Rectal smooth muscle tissue (tissue), 1 donor: ENCODE measurements around the gene REEP6.
"Not testable (repeated sequence)": the region's sequence is repeated elsewhere in the genome, so short reads cannot be mapped to it uniquely, and the experiment has no call there.

ENCODE experiments used
- H3K27ac ChIP-seq: one replicate; pipeline ENCODE4 v1.7.0; 2013; ENCODE audit warnings: low read depth, low read length, inconsistent platforms
- H3K27me3 ChIP-seq: one replicate; pipeline ENCODE4 v1.7.0; 2013; ENCODE audit warnings: low read length; ENCODE audit not compliant: control insufficient read depth, insufficient read depth
- H3K36me3 ChIP-seq: one replicate; pipeline ENCODE4 v1.7.0; 2013; ENCODE audit warnings: low read length; ENCODE audit not compliant: control insufficient read depth, insufficient read depth
- H3K4me1 ChIP-seq: one replicate; pipeline ENCODE4 v1.7.0; 2013; ENCODE audit warnings: low read length; ENCODE audit not compliant: control insufficient read depth, insufficient read depth
- H3K4me3 ChIP-seq: one replicate; pipeline ENCODE4 v1.7.0; 2013; ENCODE audit warnings: low read length
- H3K9ac ChIP-seq: one replicate; pipeline ENCODE4 v1.7.0; 2013; ENCODE audit warnings: low read length

REEP6 gene

DNA sequence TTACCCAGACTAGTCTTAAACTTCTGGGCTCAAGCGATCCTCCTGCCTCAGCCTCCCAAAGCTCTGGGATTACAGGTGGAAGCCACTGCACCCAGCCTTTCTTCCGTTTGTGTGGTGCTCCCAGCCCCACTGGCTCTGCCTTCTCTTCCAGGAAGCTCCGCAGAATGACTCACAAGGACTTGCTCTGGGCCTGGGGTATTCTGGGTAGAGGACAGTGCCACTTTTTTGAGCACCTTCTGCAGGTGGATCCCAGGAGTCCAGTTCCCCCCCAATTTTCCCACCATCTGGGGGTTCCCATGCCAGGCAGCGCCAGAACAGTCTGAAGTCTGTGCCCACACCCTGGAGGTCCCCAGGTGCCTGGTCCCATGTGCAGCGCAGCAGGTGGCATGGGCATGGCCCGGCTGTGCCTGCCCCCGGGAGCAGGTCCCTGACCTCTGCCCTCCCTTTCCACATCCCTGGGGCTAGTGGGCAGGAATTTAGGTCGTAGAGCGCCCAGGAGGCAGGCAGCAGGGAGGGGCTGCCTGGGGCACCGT, 1.6 kb downstream of the REEP6 start:
- Histone ChIP-seq H3K9ac (no peak overlapping the region), H3K4me1 (no peaks in the 10 kb centered on the region), H3K4me3 (no peak overlapping the region), H3K27me3 (peaks cover 9% of the 10 kb centered on the region), H3K36me3 (no peaks in the 10 kb centered on the region), H3K27ac (no peak overlapping the region)

DNA sequence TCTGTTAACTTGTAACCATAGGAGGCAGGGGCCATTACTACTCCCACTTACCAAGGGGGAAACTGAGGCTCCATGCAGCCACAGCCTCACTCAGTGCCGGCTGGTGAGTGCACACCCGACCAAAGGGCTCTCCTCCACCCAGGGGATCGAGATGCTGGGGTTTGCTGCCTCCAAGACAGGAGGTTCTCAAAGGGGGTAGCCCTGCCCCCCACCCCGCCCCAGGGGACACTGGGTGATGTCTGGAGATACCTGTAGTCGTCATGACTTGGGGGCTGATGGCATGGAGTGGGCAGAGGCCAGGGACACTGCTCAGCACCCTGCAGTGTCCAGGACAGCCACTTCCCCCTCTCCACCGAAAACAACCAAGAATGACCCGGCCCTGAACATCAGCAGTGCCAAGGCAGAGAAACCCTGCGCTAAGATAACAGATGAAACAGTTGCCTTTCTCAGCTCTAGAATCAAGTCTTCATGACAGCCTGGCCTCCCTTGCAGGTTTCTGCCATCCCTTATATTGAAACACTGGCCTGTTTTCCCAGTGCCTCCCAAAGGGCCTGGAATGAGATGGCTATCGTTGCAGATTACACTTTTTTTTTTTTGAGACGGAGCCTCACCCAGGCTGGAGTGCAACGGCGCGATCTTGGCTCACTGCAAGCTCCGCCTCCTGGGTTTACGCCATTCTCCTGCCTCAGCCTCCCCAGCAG, 3.3 kb downstream of the REEP6 start:
- H3K4me3 ChIP-seq: no peak overlapping the region
- peaks cover 9% of the 10 kb centered on the region for H3K27me3 ChIP-seq
- H3K36me3 ChIP-seq: no peaks in the 10 kb centered on the region
- no peak overlapping the region for H3K27ac ChIP-seq
- H3K4me1 ChIP-seq: no peaks in the 10 kb centered on the region
- H3K9ac ChIP-seq: no peak overlapping the region

DNA sequence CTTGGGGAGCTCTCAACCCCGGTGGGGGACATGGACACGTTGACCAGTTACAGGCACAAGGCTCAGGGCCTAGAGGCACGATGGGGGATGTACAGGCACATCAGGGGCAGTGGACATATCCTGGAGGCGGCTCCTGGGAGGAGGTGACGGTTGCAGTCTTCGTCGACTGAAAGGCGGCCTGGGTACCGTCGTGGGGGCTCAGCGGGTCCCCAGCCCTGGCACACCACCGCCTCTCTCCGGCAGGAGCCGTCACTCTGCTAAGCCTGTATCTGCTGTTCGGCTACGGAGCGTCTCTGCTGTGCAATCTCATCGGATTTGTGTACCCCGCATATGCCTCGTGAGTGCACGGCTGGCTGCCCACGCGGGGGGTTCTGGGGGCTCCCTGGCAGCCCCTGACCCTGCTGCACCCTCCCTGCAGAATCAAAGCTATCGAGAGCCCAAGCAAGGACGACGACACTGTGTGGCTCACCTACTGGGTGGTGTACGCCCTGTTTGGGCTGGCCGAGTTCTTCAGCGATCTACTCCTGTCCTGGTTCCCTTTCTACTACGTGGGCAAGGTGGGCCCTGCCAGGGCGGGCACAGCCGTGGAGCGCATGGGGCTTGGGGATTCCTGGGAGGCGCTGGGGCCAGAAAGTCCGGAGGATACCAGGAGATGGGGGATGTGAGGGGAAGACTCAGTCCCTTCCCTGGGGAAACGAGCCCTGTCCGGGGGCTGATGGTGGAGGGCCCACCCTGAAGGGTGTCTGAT, 4.2 kb downstream of the REEP6 start:
- no peaks in the 10 kb centered on the region for H3K36me3 ChIP-seq
- no peak overlapping the region for H3K9ac ChIP-seq
- H3K27me3 ChIP-seq: peaks cover 9% of the 10 kb centered on the region
- H3K4me3 ChIP-seq: no peak overlapping the region
- H3K4me1 ChIP-seq: no peaks in the 10 kb centered on the region
- no peak overlapping the region for H3K27ac ChIP-seq

DNA sequence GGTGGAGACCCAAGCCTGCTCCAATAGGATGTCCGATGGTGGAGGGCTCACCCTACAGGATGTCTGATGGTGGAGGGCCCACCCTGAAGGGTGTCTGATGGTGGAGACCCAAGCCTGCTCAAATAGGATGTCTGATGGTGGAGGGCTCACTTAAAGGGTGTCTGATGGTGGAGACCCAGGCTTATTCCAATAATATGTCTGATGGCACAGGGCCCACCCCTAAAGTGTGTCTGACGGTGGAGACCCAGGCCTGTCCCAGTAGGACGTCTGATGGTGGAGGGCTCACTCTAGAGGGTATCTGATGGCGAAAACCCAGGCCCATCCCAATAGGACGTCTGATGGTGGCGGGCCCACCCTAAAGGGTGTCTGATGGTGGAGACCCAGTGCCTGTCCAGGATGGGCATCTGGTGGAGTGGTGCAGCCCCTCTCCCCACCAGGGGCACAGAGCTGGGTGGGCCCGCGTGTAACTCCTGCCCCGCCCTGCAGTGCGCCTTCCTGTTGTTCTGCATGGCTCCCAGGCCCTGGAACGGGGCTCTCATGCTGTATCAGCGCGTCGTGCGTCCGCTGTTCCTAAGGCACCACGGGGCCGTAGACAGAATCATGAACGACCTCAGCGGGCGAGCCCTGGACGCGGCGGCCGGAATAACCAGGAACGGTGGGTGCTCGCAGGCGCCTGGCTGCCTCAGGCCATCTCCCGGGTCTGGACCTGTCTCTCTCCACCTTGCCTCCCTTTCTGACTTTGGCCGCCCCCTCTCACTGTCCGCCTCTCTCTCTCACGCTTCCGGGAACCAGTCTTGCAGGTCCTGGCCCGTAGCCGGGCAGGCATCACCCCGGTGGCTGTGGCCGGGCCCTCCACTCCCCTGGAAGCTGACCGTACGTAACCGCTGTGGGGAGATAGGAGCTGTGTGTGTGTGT, 5.1 kb downstream of the REEP6 start:
- Histone ChIP-seq H3K4me3 (no peak overlapping the region), H3K4me1 (no peaks in the 10 kb centered on the region), H3K9ac (no peak overlapping the region), H3K27ac (no peak overlapping the region), H3K36me3 (no peaks in the 10 kb centered on the region), H3K27me3 (peaks cover 9% of the 10 kb centered on the region)

DNA sequence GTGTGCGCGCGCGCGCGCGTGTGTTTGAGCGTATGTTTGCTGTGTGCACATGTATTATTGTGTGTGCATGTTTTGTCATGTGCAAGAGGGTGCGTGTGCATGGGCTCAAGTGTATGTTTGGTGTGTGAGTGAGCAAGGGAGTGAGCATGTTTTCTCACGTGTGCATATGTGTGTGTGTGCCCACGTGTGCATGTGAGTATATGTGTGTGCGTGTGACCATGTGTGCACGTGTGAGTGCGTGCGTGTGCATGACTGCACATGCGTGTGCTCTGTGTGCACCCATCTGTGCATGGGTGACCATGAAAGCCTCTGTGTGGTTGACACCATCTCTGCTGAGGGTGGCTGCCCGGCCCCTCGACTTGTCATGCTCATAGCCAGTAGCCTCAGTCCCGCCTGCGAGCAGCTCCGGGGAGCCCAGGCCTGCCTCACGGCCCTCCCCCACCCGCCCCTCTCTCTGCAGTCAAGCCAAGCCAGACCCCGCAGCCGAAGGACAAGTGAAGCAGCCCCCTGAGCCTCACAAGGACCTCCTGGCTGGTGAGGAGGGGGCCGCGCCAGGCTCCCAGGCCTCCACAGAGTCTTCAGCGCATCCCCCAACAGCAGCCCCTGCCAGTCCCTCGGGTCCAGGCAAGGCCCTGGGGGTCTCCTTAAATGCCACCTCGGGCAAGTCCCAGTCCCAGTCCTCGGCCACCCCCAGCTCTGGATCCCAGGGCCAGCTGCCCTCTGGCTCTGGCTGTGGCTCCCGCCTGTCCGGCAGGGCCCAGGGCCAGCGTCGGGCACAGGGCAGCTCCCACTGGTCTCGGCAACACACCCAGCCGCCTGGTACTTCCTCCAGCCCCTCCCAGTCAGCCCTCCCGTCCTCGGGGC, 6.0 kb downstream of the REEP6 start:
- no peaks in the 10 kb centered on the region for H3K4me1 ChIP-seq
- H3K4me3 ChIP-seq: no peak overlapping the region
- H3K27ac ChIP-seq: no peak overlapping the region
- peaks cover 9% of the 10 kb centered on the region for H3K27me3 ChIP-seq
- no peaks in the 10 kb centered on the region for H3K36me3 ChIP-seq
- H3K9ac ChIP-seq: no peak overlapping the region

DNA sequence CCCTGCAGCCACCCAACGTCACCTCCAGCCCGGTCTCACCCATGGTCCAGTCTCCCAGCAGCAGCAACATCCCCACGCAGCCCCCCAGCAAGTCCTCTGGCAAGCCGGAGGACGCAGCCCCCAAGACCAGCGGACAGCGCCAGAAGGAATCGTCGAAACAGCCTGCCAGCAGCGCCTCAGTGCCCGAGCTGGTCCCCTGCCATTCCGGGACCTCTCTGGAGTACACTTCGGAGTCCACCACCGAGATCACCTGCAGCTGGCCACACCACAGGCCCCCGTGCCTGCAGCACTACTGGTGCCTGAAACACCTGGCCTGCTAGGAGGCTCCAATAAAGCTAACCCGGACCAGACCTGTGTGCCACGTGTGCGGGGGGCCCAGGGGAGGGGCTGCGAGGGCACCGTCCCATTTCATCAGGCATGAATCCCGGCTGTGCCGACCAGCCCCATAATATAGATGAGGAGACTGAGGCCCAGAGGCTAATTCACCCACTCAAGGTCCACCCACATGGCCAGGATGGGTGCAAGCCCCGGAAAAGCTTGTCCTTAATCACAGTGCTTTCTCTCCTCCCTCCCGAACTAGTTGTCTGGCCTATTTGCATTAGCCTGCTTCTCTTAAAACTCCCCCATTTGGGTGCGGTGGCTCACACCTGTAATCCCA, 6.7 kb downstream of the REEP6 start:
- H3K4me1 ChIP-seq: no peaks in the 10 kb centered on the region
- H3K9ac ChIP-seq: no peak overlapping the region
- H3K4me3 ChIP-seq: no peak overlapping the region
- H3K27ac ChIP-seq: no peak overlapping the region
- no peaks in the 10 kb centered on the region for H3K36me3 ChIP-seq
- peaks cover 9% of the 10 kb centered on the region for H3K27me3 ChIP-seq

DNA sequence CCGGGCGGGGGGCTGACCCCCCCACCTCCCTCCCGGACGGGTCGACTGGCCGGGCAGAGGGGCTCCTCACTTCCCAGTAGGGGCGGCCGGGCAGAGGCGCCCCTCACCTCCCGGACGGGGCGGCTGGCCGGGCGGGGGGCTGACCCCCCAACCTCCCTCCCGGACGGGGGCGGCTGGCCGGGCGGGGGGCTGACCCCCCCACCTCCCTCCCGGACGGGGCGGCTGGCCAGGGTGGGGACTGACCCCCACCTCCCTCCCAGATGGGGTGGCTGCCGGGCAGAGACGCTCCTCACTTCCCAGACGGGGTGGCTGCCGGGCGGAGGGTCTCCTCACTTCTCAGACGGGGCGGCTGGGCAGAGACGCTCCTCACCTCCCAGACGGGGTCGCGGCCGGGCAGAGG, 8.2 kb downstream of the REEP6 start:
- not testable (repeated sequence) for H3K4me3 ChIP-seq, H3K4me1 ChIP-seq, H3K27ac ChIP-seq, H3K36me3 ChIP-seq, H3K9ac ChIP-seq
- H3K27me3 ChIP-seq: peaks cover 21% of the 10 kb centered on the region

DNA sequence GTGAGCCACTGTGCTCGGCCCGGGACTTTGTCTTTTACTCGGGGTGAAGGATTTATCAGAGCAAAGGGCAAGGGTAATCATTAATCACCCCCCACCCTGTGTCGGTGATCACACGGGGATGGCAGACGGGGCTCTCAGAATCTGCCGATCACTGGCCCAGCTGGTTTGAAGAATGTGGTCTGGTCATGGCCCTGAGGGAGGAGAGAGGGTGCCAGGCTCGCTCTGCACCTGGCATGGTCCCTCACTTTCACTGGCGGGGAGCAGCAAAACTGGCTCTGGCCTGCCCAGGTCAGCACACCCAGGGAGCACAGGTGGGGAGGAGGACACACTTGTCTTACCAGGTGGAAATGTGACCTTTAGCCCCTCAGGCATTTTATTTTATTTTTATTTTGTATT, 10.2 kb downstream of the REEP6 start:
- Histone ChIP-seq H3K4me3 (no peak overlapping the region), H3K27ac (no peak overlapping the region), H3K4me1 (no peaks in the 10 kb centered on the region), H3K27me3 (peaks cover 18% of the 10 kb centered on the region), H3K9ac (no peak overlapping the region), H3K36me3 (no peaks in the 10 kb centered on the region)

DNA sequence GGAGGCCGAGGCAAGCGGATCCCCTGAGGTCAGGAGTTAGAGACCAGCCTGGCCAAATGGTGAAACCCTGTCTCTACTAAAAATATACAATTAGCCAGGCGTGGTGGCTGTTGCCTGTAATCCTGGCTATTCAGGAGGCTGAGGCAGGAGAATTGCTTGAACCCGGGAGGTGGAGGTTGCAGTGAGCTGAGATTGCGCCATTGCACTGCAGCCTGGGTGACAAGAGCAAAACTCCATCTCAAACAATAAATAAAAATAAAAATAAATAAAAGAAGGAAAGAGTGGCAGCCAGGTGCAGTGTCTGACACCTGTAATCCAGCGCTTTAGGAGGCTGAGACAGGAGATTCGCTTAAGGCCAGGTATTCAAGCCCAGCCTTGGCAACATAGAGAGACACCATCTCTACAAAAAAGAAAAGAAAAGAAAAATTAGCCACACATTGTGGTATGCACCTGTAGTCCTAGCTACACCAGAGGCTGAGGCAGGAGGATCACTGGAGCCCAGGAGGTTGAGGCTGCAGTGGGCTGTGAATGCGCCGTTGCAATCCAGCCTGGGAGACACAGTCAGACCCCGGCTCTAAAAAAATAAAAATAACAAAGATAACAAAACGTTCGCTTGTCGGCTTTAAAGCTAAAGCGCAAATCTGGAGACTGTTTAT, 11.6 kb downstream of the REEP6 start:
- no peak overlapping the region for H3K9ac ChIP-seq
- H3K27me3 ChIP-seq: peaks cover 14% of the 10 kb centered on the region
- H3K4me3 ChIP-seq: no peak overlapping the region
- H3K36me3 ChIP-seq: no peaks in the 10 kb centered on the region
- H3K27ac ChIP-seq: no peak overlapping the region
- no peaks in the 10 kb centered on the region for H3K4me1 ChIP-seq

DNA sequence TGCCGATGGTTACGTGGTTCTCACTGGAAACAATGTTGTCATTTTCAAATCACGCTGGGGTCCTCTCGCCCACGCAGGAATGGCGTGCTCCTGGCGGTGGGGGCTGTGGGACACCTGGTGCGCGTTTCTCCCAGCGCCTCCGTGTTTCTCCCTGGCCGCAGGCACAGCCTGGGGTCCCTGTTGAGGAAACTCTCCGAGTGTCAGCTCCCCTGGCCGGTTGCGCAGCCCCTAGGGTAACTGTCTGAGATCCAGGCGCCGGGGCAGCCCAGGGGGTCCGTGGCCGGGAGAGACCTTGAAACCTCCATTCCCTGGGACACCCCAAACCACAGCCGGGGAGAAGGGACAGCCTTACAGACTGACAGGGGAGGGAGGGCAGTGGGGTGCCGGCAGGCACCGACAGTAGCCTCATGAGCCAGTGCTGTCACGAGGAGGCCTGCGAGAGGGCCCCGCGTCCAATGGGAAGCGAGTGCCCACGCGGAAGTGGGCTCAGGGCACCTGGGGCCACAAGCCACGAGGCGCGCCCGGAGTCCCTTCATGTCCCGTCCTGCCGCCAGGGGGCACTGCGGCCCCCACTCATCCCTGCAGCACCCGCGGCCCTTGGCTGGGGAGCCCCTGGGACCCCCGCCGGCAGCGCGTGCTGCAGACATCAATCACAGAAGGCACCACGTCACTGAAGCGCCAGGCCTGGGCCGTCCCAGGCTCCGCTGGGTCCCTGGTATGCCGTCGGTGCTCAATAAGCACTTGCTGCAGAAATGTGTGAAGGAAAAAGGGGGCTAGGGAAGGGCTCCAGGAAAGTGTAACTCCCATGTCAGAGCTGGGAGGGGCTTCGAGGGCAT, 12.3 kb downstream of the REEP6 start:
- no peak overlapping the region for H3K27ac ChIP-seq
- H3K36me3 ChIP-seq: no peaks in the 10 kb centered on the region
- H3K9ac ChIP-seq: no peak overlapping the region
- no peaks in the 10 kb centered on the region for H3K4me1 ChIP-seq
- peaks cover 13% of the 10 kb centered on the region for H3K27me3 ChIP-seq
- no peak overlapping the region for H3K4me3 ChIP-seq
